CD4-positive, alpha-beta T cell treated with Interleukin-1 beta for 1 hour (primary cell): ENCODE measurements around the gene ASCC3.

Experiments used
- DNase-seq, 2 donors: peaks; one replicate each; pipeline ENCODE4 v3.0.0-alpha.2; 2020 to 2022

Gene ASCC3

DNA sequence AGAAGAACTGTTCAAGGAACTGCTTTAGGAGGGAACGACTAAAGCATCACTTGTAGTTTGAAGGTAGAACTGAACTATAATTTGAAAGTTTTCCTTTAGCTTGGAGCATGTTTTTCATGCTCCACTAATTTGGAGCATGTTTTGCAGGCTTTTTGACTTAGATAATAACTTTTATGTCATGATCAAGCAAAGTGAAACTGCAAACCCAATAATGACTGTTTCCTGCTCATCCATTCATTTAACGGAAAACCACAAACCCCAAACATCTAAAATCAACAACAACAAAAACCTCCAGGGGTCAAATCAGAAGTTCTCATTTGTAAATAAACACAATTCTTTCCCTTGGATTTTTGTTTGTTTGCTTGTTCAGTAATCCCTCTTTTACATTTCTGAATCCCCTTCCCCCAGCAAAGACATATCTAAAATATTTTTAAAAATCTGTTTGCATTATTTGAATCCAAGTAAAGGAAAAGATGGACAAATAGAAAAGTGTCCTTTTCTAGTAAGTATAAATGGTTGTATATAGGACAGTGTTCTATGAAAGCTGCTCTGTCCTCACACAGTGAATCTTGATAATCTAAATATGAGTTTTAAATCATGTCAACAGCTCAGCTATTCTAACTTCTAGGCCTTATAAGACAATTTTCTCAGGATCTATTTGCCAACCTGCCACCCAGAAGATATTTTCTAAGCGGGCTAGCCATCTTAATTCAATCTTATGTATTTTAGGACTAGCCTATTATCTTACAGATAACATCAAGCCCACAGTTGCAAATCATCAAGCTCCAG, 419.0 kb downstream of the ASCC3 start:
- DNase-seq, result no peak

GRCh38 chr6:100461278-100461916, 419.7 kb downstream of the ASCC3 start:
- DNase-seq, result no peak

DNA sequence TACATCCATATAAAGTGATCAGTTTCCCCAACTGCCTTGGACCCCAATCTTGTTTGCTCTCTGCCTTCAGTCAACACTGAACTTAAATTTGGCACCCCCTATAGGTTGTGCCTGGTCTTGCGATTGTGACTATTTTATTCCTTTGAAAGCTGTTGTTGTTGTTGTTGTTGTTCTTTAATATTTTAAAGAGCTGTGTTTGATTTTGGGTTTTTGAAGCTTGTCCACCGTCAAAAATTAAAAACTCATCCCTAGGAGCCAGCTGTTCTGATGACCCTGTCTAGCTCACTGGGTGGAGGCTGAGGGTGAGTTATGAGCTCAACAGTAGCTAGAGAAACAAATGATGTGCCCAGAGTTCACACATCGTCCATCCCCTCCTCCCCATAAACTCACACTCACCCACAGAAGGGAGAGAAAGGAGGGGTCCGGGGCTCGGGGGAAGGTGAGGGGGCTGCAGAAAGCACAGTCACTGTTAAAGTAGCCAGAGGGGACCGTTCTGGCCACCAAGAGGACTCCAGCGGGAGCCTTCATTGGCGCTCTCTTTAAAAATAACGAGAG, 420.4 kb downstream of the ASCC3 start:
- DNase-seq, result no peak

DNA sequence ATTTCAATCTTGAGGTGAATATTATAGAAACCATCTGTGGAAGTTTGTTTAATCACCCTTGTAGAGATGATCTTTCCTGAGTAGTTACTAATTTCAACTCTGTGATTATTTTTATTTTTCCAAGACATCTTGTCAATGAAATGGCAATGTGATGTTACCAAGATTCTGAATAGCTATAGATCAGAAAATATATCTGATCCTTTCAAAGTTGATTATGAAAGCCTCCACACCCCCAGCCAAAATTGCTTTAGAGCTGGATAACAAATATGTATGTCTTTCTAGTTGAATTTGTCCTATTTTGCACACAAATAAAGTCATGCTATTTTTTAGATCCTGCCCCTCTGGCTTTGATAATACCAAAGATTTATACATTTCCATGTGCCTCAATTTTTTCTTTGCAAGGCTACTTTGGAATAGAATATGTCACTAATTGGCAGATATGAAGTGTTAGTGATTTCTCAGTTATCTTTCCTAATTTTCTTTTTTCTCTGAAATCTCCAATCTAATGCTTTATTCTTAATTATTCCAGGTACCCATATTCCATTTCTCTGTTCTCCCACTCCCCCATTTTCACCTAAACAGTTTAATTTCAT, 421.4 kb downstream of the ASCC3 start:
- no peak for DNase-seq

GRCh38 chr6:100458841-100459591, 422.1 kb downstream of the ASCC3 start:
- no peak for DNase-seq
